NCI-H146 treated with DMSO at 0.1 percent for 48 hours (cell line): ENCODE results near the gene DRC1.
"Not testable (repeated sequence)": the region's sequence is repeated elsewhere in the genome, so short reads cannot be mapped to it uniquely, and the experiment has no call there.

Source experiments
- DNase-seq: peaks from one replicate; lab custom pipeline; 2025; ENCODE audit not compliant: unreplicated experiment; lab: John Stamatoyannopoulos, UW

Gene DRC1

GRCh38 chr2:26462100-26462499 lies 60.4 kb downstream of the DRC1 start:
- no peak for DNase-seq

GRCh38 chr2:26462511-26463243 lies 61.0 kb downstream of the DRC1 start:
- peak; percentile 4 for DNase-seq

- DNase-seq = no peak
Measured at GRCh38 chr2:26463244-26464192, 61.8 kb downstream of the DRC1 start.

- DNase-seq = no peak
Measured at GRCh38 chr2:26464390-26465265, 62.9 kb downstream of the DRC1 start.

GRCh38 chr2:26465266-26465925 lies 63.7 kb downstream of the DRC1 start:
- no peak for DNase-seq

DNA sequence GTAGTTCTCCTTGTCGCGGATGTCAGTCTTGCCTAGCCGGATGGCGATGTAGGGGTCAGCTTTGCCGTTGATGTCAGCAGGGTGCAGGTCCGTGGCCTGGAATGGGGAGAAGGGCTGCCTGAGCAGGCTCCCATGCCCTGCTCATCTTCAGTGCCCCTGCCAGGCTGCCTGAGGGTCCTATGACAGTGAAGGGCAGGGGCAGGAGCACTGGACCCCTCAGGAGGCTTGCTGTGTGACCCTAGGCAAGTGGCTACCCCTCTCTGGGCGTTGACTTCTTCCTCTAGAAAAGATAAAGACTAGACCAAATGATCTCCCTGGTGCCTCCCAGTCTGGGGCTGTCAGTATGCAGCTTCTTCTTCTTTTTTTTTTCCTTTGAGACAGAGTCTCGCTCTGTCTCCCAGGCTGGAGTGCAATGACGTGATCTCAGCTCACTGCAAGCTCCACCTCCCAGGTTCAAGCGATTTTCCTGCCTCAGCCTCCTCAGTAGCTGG lies 64.3 kb downstream of the DRC1 start:
- DNase-seq = no peak

- no peak for DNase-seq
Measured at GRCh38 chr2:26466662-26467310, 65.1 kb downstream of the DRC1 start.

DNA sequence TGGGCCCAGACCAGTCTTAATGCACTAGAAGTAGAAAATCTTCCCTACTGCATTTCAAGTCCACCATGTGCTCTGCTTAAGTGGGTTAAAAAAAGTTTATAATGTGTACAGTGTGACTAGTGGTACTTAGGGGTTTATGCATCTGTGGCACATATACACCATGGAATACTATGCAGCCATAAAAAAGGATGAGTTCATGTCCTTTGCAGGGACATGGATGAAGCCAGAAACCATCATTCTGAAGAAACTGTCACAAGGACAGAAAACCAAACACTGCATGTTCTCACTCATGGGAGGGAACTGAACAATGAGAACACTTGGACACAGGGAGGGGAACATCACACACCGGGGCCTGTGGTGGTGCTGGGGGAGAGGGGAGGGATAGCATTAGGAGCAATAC lies 66.8 kb downstream of the DRC1 start:
- not testable (repeated sequence) for DNase-seq

DNA sequence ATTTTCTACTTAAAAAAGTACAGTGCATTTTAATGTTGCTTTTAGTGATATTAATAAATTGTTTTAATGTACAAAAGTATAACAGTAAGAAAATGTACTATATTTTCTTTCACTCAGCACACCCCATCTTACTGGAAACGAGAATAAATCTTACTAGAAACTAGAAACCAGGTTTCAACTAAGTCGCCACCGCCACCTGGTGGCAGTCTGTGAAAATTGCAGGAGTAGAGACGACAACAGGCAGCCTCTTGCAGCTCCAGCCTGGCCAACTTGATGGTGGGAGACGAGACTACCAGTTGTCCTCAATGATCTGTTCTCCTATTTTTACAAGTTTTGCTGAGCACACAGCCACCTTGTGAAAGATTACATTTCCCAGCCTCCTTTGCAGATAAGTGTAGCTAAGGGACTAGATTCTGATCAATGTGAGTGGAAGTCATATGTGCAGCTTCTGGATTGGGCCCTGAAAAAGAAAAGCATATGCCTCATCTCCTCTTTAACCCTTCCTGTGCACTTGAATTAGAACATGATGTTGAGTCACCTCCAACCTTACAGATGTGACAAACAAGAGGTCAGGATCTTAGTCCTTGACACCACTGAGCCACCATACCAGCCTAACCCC lies 67.5 kb downstream of the DRC1 start:
- DNase-seq = peak; percentile 59

- no peak for DNase-seq
Measured at GRCh38 chr2:26469955-26470354, 68.2 kb downstream of the DRC1 start.

DNA sequence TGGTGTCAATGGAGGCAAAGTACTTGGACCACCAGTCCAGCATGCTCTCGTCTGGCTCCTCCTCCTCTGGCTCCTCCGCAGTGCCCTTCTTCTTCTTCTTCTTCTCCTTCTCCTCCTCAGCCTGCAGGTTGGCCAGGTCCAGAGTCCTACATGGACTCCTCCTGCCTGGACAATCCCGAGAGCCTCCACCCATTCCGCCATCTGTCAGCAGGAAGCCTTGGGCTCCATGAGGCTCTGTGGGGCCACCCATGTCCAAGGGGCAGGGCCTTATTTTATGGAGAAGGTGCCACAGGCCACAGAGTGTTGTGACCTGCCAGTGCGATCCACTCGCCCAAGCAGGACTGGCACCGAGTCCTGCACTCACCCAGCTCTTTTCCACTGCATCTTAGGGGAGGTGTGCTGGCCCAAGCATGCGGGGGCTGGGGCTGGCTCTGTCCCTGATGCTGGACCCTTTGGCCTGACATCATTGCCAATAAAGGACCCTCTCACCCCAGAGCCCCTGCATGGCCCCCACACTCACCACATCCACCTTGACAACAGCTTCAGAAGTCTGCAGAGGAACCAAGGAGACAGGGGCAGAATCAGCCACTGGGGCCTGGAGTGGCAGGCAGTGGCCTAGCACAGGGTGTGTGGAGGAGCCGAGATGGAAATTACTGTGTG lies 69.0 kb downstream of the DRC1 start:
- no peak for DNase-seq

DNA sequence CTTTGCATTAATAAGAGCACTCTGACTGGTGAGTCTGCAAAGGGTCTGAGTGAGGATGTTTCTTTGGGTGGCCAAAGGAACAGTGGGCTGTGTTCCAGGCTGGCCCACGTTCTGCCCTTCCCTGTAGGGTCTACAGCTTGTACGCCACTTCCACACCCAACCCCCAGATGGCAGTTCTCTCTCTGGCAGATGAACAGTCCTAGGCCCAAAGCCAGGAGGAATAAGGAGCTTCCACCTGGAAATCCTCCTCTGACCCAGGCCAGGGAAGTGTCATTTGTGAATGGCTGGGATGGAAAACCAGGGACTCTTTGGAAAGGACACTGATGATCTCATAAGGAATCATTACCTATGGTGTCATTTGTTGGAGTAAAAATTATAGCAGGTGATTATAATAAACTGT lies 69.6 kb downstream of the DRC1 start:
- no peak for DNase-seq

GRCh38 chr2:26471766-26472706 lies 70.3 kb downstream of the DRC1 start:
- no peak for DNase-seq

- DNase-seq = no peak
Measured at GRCh38 chr2:26472821-26473655, 71.3 kb downstream of the DRC1 start.

- no peak for DNase-seq
Measured at GRCh38 chr2:26473796-26474195, 72.1 kb downstream of the DRC1 start.

DNA sequence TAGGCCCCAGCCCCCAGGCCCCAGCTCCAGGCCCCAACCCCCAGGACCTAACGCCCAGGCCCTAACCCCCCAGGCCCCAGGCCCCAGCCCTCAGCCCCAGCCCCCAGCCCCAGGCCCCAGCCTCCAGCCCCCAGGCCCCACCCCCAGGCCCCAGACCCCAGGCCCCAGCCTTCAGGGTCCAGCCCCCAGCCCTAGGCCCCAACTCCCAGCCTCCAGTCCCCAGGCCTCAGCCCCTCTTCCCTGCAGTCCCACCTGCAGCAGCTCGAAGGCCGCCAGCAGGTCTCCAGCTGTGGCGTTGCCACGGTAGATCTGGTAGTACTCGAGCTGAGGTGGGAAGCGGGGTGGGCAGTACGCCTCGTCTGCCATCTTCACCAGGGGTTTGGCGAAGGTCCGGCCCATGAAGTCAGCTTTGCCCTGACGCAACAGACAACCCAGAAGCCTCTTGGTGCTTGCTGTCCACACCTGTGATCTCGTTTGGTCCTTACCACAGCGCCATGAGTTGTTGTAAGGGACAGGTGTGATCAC lies 72.6 kb downstream of the DRC1 start:
- DNase-seq = no peak

GRCh38 chr2:26475037-26475436 lies 73.3 kb downstream of the DRC1 start:
- DNase-seq = no peak
